Naive B cell (primary cell): Measurements from ENCODE around the gene CLBA1. TPM values are rescaled to one million over a fixed set of nuclear protein-coding genes. Genes with fewer than 3 reads are reported as not detected.

ENCODE experiments used
- ATAC-seq, 2 donors: fragments of 150-1000 bp; cut with Tn5 transposase; 2 replicates each; pipeline ENCODE4 v1.10.0; 2021; ENCODE audit warnings: low read depth in 2 of 2, mild to moderate bottlenecking in 2 of 2, moderate library complexity in 2 of 2
- DNase-seq: peaks from one replicate; pipeline ENCODE4 v3.0.0; 2022
- H3K27ac Mint-ChIP-seq, 6 donors: one replicate each; pipeline ENCODE4 v1.8.0; 2020 to 2022; ENCODE audit warnings: mild to moderate bottlenecking in 6 of 6, mixed read lengths in 6 of 6, moderate library complexity in 5 of 6, inconsistent platforms in 2 of 6
- H3K27me3 Mint-ChIP-seq, 3 donors: one replicate each; pipeline ENCODE4 v1.8.0; 2021 to 2022; ENCODE audit warnings: mixed read lengths in 3 of 3, mild to moderate bottlenecking in 1 of 3
- H3K36me3 Mint-ChIP-seq, 2 donors: one replicate each; pipeline ENCODE4 v1.8.0; 2020 to 2022; ENCODE audit warnings: mixed read lengths in 2 of 2, inconsistent platforms in 1 of 2, mild to moderate bottlenecking in 1 of 2
- H3K4me1 Mint-ChIP-seq, 3 donors: one replicate each; pipeline ENCODE4 v1.8.0; 2020 to 2022; ENCODE audit warnings: mixed read lengths in 3 of 3, inconsistent platforms in 1 of 3, mild to moderate bottlenecking in 1 of 3, moderate library complexity in 1 of 3
- H3K4me3 Mint-ChIP-seq, 8 donors: one replicate each; pipeline ENCODE4 v1.8.0; 2020 to 2022; ENCODE audit warnings: mild to moderate bottlenecking in 8 of 8, mixed read lengths in 8 of 8, moderate library complexity in 8 of 8, inconsistent platforms in 2 of 8
- H3K9me3 Mint-ChIP-seq, 7 donors: one replicate each; pipeline ENCODE4 v1.8.0; 2020 to 2022; ENCODE audit warnings: mixed read lengths in 7 of 7, mild to moderate bottlenecking in 5 of 7, inconsistent platforms in 2 of 7, moderate library complexity in 1 of 7
- polyA plus RNA-seq, 6 donors: library from polyadenylated mRNA; unstranded; fragments of 300-500 nt; fragmentation: Illumina TruSeq; gene quantifications; one replicate each; pipeline ENCODE4 v1.2.3, GENCODE V29; 2021; ENCODE audit warnings: low read depth in 6 of 6

CLBA1 gene
- polyA plus RNA-seq, 6 donors from 2014 or later: 0.59 to 1.1 (median 0.85) TPM; not detected in 1

GRCh38 chr14:105043641-105044040, 58.1 kb downstream of the CLBA1 start:
- Mint-ChIP-seq H3K27ac (no peak overlapping the region), H3K4me1 (peaks cover 10 to 20% (median 11%) of the 10 kb centered on the region in 3 donors), H3K4me3 (peak overlapping the region in 2 of 8 donors; percentile 25 to 41), H3K36me3 (no peaks in the 10 kb centered on the region), H3K27me3 (peaks cover 0 to 12% (median 0%) of the 10 kb centered on the region in 3 donors), H3K9me3 (no peaks in the 10 kb centered on the region)
- DNase-seq (no peak), ATAC-seq (no peak)

Other genes starting within 250 kb of the CLBA1 start
- gene SIVA1, start 232.6 kb upstream of the CLBA1 start, polyA plus RNA-seq: 100 to 1,000 TPM; 191 to 266 (median 227) TPM
- gene AKT1, start 190.0 kb upstream of the CLBA1 start, polyA plus RNA-seq: 10 to 100 TPM in 5 of 6 donors, 1 to 10 TPM in 1; 6.3 to 22.0 (median 14.1) TPM
- gene ZBTB42, start 184.7 kb upstream of the CLBA1 start, polyA plus RNA-seq: 1 to 10 TPM in 4 of 6 donors, under 1 TPM in 2; 0.84 to 1.9 (median 1.2) TPM
- gene CEP170B, start 120.5 kb upstream of the CLBA1 start, polyA plus RNA-seq: not detected
- 100 to 1,000 TPM in 5 of 6 donors, 10 to 100 TPM in 1; 77.4 to 264 (median 182) TPM for gene PLD4, start 60.9 kb upstream of the CLBA1 start, polyA plus RNA-seq
- under 1 TPM in 5 of 6 donors, not detected in 1; 0.63 to 0.92 (median 0.70) TPM for gene AHNAK2, start 7.4 kb upstream of the CLBA1 start, polyA plus RNA-seq
- 10 to 100 TPM in 1 of 6 donors, 1 to 10 TPM in 5; 4.6 to 11.9 (median 6.7) TPM for gene CDCA4, start 35.3 kb downstream of the CLBA1 start, polyA plus RNA-seq
- gene GPR132, start 79.6 kb downstream of the CLBA1 start, polyA plus RNA-seq: 10 to 100 TPM in 4 of 6 donors, 1 to 10 TPM in 2; 8.2 to 33.0 (median 10.8) TPM
- gene JAG2, start 183.0 kb downstream of the CLBA1 start, polyA plus RNA-seq: not detected
- 10 to 100 TPM in 2 of 6 donors, 1 to 10 TPM in 4; 4.4 to 20.6 (median 9.1) TPM for gene NUDT14, start 195.5 kb downstream of the CLBA1 start, polyA plus RNA-seq